Esophagus squamous epithelium (tissue), 4 donors: Measurements from ENCODE around the gene KRT86.

Source experiments
- POLR2A ChIP-seq, 4 donors: fragments of 450-650 bp; IDR thresholded peaks; one replicate each; pipeline ENCODE4 v1.6.1; 2017; ENCODE audit warnings: antibody characterized with exemption in 4 of 4, mild to moderate bottlenecking in 4 of 4, moderate library complexity in 3 of 4
- TF ChIP-seq, protein P1 (sequence below), 6 experiments: fragments of 450-650 bp in 4 of 6; fragments of 200-600 bp in 2 of 6; sonication (generic) in 2 of 6; IDR thresholded peaks; one replicate each; pipeline ENCODE4 v1.5.1; 2016 to 2019; ENCODE audit warnings: antibody characterized with exemption in 6 of 6, mild to moderate bottlenecking in 4 of 6, moderate library complexity in 4 of 6

DNA sequence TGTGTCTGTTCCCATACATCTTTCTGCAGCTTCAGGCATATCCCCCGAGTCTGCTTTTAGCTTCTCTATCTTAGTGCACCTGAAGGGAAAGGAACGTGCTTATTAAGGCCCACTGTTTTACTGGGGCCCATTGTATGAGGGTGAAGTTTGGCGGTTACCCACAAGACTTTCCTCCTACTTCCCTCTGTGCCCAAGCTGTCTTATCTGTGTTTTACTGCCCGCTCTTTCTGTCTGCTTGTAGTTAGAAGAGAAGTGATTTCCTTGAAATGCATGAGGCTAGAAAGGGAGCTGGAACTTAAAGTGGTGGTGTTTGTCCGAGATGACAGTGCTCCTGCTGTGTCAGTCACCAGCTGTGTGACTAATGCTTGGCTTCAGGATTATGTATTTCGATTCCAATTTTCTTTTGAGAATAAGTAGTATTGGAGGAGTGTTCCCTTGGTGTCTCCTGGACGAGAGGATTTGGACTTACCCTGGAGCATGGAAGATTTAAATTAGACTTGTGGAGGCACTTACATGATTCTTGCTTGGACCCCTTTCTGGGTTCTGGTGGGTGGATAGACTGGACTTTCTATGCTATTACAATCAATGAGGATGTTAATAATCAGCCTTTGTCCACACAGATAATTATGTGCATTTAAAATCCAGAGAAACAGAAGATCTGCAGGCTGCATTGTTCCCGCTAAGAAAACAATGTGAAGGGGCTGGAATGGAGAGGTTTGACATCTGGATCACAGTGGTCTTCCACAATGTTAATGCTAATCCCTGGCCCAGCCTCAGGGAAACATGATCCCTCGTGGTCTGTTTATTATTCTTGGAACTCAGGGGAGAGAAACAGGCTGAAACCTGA, 13.9 kb upstream of the KRT86 start:
- TF ChIP-seq, protein P1, sequence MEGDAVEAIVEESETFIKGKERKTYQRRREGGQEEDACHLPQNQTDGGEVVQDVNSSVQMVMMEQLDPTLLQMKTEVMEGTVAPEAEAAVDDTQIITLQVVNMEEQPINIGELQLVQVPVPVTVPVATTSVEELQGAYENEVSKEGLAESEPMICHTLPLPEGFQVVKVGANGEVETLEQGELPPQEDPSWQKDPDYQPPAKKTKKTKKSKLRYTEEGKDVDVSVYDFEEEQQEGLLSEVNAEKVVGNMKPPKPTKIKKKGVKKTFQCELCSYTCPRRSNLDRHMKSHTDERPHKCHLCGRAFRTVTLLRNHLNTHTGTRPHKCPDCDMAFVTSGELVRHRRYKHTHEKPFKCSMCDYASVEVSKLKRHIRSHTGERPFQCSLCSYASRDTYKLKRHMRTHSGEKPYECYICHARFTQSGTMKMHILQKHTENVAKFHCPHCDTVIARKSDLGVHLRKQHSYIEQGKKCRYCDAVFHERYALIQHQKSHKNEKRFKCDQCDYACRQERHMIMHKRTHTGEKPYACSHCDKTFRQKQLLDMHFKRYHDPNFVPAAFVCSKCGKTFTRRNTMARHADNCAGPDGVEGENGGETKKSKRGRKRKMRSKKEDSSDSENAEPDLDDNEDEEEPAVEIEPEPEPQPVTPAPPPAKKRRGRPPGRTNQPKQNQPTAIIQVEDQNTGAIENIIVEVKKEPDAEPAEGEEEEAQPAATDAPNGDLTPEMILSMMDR (IDR thresholded peaks at IDR 0.05), result no peak
- TF ChIP-seq POLR2A (IDR thresholded peaks at IDR 0.05), result no peak
